K562 (cell line): ENCODE data around the gene AFF3. TPM values are rescaled to one million over a fixed set of nuclear protein-coding genes. Genes with fewer than 3 reads are reported as not detected.
A peak's percentile ranks its signal among the peaks of the same experiment; 100 is the strongest.

Source experiments
- ATAC-seq: fragments of 200-7000 bp; cut with Tn5 transposase; 3 replicates; pipeline ENCODE4 v1.9.1; 2020; ENCODE audit warnings: moderate library complexity
- BruUV-seq: library from RNA; stranded (reverse); fragments of 400-500 nt; replicated peaks from 2 replicates; lab custom pipeline; 2021; lab: Mats Ljungman, UMichigan
- CTCF ChIA-PET: fragments of 300-600 bp; formaldehyde crosslinking; extraction: SDS; loops from one replicate; lab custom pipeline; 2021; ENCODE audit warnings: low intra/inter-chr PET ratio; lab: Yijun Ruan, JAX
- POLR2A ChIA-PET: fragments of 300-600, 350-650 bp; sonication (Branson Sonifier 250); formaldehyde crosslinking; extraction: SDS; loops from one replicate; lab custom pipeline; 2021; ENCODE audit warnings: antibody characterized with exemption, inconsistent platforms; lab: Yijun Ruan, JAX
- DNase-seq, 4 experiments: peaks; one replicate each; pipeline versions ENCODE4 v3.0.0 to v3.0.0-alpha.2; 2011 to 2018; ENCODE audit warnings: low spot score in 3 of 4, mixed read lengths in 3 of 4; ENCODE audit errors: extremely low read depth in 1 of 4
- FAIRE-seq: peaks from 2 replicates; lab custom pipeline; 2011; peaks lifted over from hg19 to GRCh38; lab: Jason Lieb, UNC
- H2AFZ ChIP-seq: 2 replicates; pipeline ENCODE4 v1.6.0; 2011; ENCODE audit warnings: low read depth, low read length, control low read depth, inconsistent platforms
- H3K27ac ChIP-seq: fragments of 200-600 bp; 3 replicates; pipeline ENCODE4 v1.8.0; 2011; ENCODE audit warnings: low read depth, mild to moderate bottlenecking, control low read depth, inconsistent platforms, low read length, moderate library complexity, mixed read lengths; ENCODE audit errors: extremely low read depth
- H3K27me3 ChIP-seq, 2 experiments: fragments of 300-600 bp in 1 of 2; 2 replicates in 1 of 2; 3 replicates in 1 of 2; pipeline versions ENCODE4 v1.6.0 to v1.8.0; 2011; ENCODE audit warnings: inconsistent platforms in 2 of 2, low read length in 2 of 2, mild to moderate bottlenecking in 1 of 2, mixed read lengths in 1 of 2, moderate library complexity in 1 of 2; ENCODE audit not compliant: control insufficient read depth in 2 of 2, insufficient read depth in 2 of 2
- H3K36me3 ChIP-seq: fragments of 300-600 bp; 3 replicates; pipeline ENCODE4 v1.8.0; 2011; ENCODE audit warnings: mild to moderate bottlenecking, low read length, inconsistent platforms; ENCODE audit not compliant: control insufficient read depth, insufficient read depth
- H3K4me1 ChIP-seq, 2 experiments: fragments of 200-600 bp in 1 of 2; replicated peaks in 1 of 2; 2 replicates in 1 of 2; 3 replicates in 1 of 2; pipeline versions ENCODE4 v1.5.1 to v1.8.0; 2011; ENCODE audit warnings: inconsistent platforms in 2 of 2, low read length in 2 of 2, mild to moderate bottlenecking in 1 of 2, mixed read lengths in 1 of 2, moderate library complexity in 1 of 2; ENCODE audit not compliant: control insufficient read depth in 2 of 2, insufficient read depth in 2 of 2
- H3K4me2 ChIP-seq: 2 replicates; pipeline ENCODE4 v1.6.1; 2011; ENCODE audit warnings: low read length, control low read depth, inconsistent platforms, mixed read lengths; ENCODE audit not compliant: insufficient read depth
- H3K4me3 ChIP-seq: fragments of 200-600 bp; sonication (generic), shearing (Covaris generic); 2 replicates; pipeline ENCODE4 v1.5.1; 2016; ENCODE audit warnings: control low read depth, inconsistent platforms
- H3K79me2 ChIP-seq: fragments of 200-600 bp; 3 replicates; pipeline ENCODE4 v1.8.0; 2011; ENCODE audit warnings: low read length, inconsistent platforms; ENCODE audit not compliant: control insufficient read depth, insufficient read depth
- H3K9ac ChIP-seq, 2 experiments: 2 replicates each; pipeline versions ENCODE4 v1.6.0 to v1.6.1; 2011; ENCODE audit warnings: low read depth in 2 of 2, low read length in 2 of 2, control low read depth in 1 of 2, inconsistent platforms in 1 of 2, mild to moderate bottlenecking in 1 of 2, mixed read lengths in 1 of 2; ENCODE audit not compliant: insufficient read depth in 1 of 2
- H3K9me1 ChIP-seq: one replicate; pipeline ENCODE4 v1.6.0; 2011; ENCODE audit warnings: inconsistent platforms, mild to moderate bottlenecking, low read length, moderate library complexity; ENCODE audit not compliant: control insufficient read depth, insufficient read depth
- H3K9me3 ChIP-seq: replicated peaks from 2 replicates; pipeline ENCODE4 v1.5.1; 2011; ENCODE audit warnings: low read depth, low read length, inconsistent platforms; ENCODE audit not compliant: control insufficient read depth, insufficient read depth
- H4K20me1 ChIP-seq: replicated peaks from 2 replicates; pipeline ENCODE4 v1.6.1; 2011; ENCODE audit warnings: low read length, inconsistent platforms, mixed read lengths; ENCODE audit not compliant: control insufficient read depth, insufficient read depth
- CEBPG ChIP-seq, 3 experiments: fragments of 200-800 bp in 1 of 3; sonication (Bioruptor generic) in 1 of 3; sonication (generic) in 1 of 3; formaldehyde crosslinking in 1 of 3; IDR thresholded peaks in 2 of 3; conservative IDR thresholded peaks in 1 of 3; 2 replicates each; pipeline versions ENCODE4 v1.6.1 to v1.8.0; 2016 to 2022; ENCODE audit warnings: missing compliant biosample characterization in 2 of 3, missing genetic modification characterization in 2 of 3, mild to moderate bottlenecking in 1 of 3, missing genetic modification reagents in 1 of 3
- SPI1 ChIP-seq: IDR thresholded peaks from 2 replicates; pipeline ENCODE4 v1.6.1; 2011; ENCODE audit warnings: low read depth, low read length, control low read depth, borderline replicate concordance
- WGBS: fragments of 100-300 bp; shearing (Covaris generic); methylation state at CpG from one replicate; pipeline ENCODE4 v1.1.6; 2016; ENCODE audit warnings: low coverage, mixed read lengths; ENCODE audit not compliant: insufficient coverage; ENCODE audit errors: missing lambda C conversion rate; 5-methylcytosine and 5-hydroxymethylcytosine counted together
- in situ Hi-C: fragments of 300-500 bp; cut with MboI; formaldehyde crosslinking; loops from 4 replicates; pipeline ENCODE4 v1.15.0; 2018; ENCODE audit warnings: inconsistent platforms, mixed read lengths
- intact Hi-C: fragments of 100-400 bp; cut with micrococcal nuclease; formaldehyde crosslinking; loops from 2 replicates; pipeline ENCODE4 v1.14.2; 2022
- polyA plus RNA-seq, 8 experiments: library from polyadenylated mRNA; depleted of rRNA in 4 of 8; stranded (reverse) in 5 of 8; unstranded in 3 of 8; fragments of >200 nt; fragmentation: Nextera tagmentation in 2 of 8; fragmentation: Illumina TruSeq in 1 of 8; extraction: Ambion mirVana in 2 of 8; extraction: Trizol in 1 of 8; gene quantifications; 2 replicates each; pipeline versions ENCODE4 v1.2.1 to v1.2.3, GENCODE V29; 2011 to 2014; ENCODE audit warnings: inconsistent platforms in 1 of 8, missing spikeins in 1 of 8
- total RNA-seq, 7 experiments: library from RNA; depleted of rRNA in 6 of 7; stranded (reverse); fragments of >200 nt in 6 of 7; fragmentation: Illumina TruSeq in 2 of 7; extraction: Trizol in 2 of 7; gene quantifications; 2 replicates each; pipeline versions ENCODE4 v1.2.1 to v1.2.3, GENCODE V29; 2011 to 2021; ENCODE audit warnings: low replicate concordance in 1 of 7
- TF ChIP-seq, protein P1 (sequence below), 2 experiments: fragments of 450-650 bp in 1 of 2; sonication (generic) in 1 of 2; formaldehyde crosslinking in 1 of 2; IDR thresholded peaks in 1 of 2; conservative IDR thresholded peaks in 1 of 2; 2 replicates each; pipeline versions ENCODE4 v1.6.1 to v1.8.1; 2016 to 2023; ENCODE audit warnings: mild to moderate bottlenecking in 2 of 2, moderate library complexity in 2 of 2, inconsistent platforms in 1 of 2, missing genetic modification reagents in 1 of 2

Gene AFF3
- total and polyA plus RNA-seq, 9 of the 15 experiments (the other 6 are each of a cell fraction or from before 2014, with no cell fraction given) = 0.02 to 0.11 TPM; not detected in 7

DNA sequence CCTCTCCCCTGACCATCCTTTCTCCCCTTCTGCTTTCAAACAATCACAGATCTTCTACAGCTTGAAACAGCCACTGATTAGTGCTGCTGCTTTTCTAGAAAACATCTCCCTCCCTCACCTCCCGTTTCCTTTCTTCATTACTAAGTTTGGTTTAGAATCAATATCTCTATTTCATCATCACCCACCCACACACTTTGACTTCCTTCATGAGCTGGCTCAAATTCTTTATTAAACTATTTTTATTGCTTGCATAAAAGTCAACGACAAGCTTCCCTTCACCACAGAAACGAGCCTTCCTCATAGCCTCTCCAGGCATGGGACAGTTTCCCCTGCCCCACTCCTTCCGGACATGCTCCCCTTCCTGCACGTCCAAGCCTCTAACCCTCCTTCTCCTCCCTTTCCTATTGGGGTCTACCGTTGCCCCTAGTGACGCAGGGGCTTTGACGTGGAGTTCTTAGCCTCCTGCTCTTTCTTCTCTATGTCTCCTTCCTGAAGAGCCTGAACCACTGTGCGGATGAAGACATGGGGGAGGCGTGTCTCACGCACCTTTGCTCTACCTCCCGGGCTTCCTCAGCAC is 172.0 kb downstream of the AFF3 start:
- H3K79me2 ChIP-seq = no peaks in the 10 kb centered on the region
- H3K36me3 ChIP-seq = no peaks in the 10 kb centered on the region
- BruUV-seq = no TSS peak
- H3K4me3 ChIP-seq = no peak overlapping the region
- in situ Hi-C loops (no loop called here), intact Hi-C loops (no loop called here)
- DNase-seq = no peak
- TF ChIP-seq, protein P1, sequence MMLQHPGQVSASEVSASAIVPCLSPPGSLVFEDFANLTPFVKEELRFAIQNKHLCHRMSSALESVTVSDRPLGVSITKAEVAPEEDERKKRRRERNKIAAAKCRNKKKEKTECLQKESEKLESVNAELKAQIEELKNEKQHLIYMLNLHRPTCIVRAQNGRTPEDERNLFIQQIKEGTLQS (IDR thresholded peaks at IDR 0.05) = peak; percentile 18; the same call in 1 of the 2 replicates
- TF ChIP-seq, protein P1 (CRISPR knock-in tag; conservative IDR thresholded peaks at IDR 0.05) = no peak
- TF ChIP-seq CEBPG (CRISPR knock-in tag; IDR thresholded peaks at IDR 0.05) (no peak), CEBPG (tag; conservative IDR thresholded peaks at IDR 0.05 in 1 of 2, IDR thresholded peaks at IDR 0.05 in 1 of 2) (0 out of 4 replicates have a peak, but pooled peaks of 1 of the 2 experiments have one; percentile 7), SPI1 (no peak)
- no peaks in the 10 kb centered on the region for H4K20me1 ChIP-seq
- H3K9me3 ChIP-seq = no peaks in the 10 kb centered on the region
- H2AFZ ChIP-seq = no peak overlapping the region
- ChIA-PET POLR2A (no interaction called here), CTCF (no interaction called here)
- no peaks in the 10 kb centered on the region for H3K9me1 ChIP-seq
- H3K27ac ChIP-seq = no peak overlapping the region
- no peak overlapping the region for H3K4me2 ChIP-seq
- H3K4me1 ChIP-seq = no peaks in the 10 kb centered on the region
- WGBS = under 1% methylated on average over 12 of the region's 12 CpGs
- FAIRE-seq = no peak
- H3K27me3 ChIP-seq = peaks cover 4 to 9% of the 10 kb centered on the region in 2 experiments; a peak in 3 of 5 replicates
- no peak overlapping the region for H3K9ac ChIP-seq
- no peak for ATAC-seq
